A549 treated with AZD2906 at 1 μM for 4 hours (cell line): ENCODE measurements around the gene SLC25A19. TPM values are rescaled to one million over a fixed set of nuclear protein-coding genes. Genes with fewer than 3 reads are reported as not detected.

Experiments
- total RNA-seq: library from RNA; stranded (reverse); fragments of 200-300 nt; extraction: Qiagen RNA extraction; gene quantifications from 5 replicates; pipeline ENCODE4 v1.2.3, GENCODE V29; 2022

The SLC25A19 gene
- 15.5 to 19.3 TPM (median 17.8 TPM) in 5 replicates for total RNA-seq

DNA sequence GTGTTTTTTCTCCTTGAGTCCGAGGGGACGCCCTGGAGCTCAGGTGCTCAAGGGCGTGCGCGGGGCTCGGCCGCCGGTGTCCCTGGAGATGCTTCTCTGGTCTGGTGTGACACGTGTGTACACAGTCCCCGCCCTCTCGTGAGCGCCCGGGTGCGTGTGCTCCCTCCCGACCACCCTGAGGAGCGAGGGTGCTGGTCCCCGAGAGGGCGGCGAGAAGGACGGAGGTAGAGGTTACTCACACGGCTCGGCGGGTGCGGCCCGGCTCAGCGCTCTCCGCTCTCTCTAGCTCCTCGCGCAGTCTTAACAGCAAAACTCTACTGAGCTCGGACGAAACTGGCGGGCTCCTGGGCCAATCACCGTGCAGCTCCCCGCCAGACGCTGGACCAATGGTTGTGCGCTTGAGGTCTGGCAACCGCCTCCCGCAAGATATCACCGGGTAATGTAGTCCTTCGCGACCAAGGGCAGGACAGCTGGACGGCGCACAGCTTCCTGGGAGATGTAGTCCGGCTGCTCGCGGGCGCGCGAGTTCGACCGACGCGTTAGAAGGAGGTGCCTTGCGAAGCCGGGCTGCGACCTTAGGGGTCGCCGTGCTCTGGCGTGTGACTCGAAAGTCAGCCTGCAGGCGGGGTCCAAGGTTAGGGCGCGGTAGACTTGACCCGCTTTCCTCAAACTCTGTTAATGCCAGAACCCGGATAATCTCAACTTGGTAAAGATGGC is at the start of gene SLC25A19:
Gene SLC25A19 (minus strand): TSS at position 319 of the 717 bp plus-strand sequence. CDS start 2,669 bp downstream, outside the sequence.

DNA sequence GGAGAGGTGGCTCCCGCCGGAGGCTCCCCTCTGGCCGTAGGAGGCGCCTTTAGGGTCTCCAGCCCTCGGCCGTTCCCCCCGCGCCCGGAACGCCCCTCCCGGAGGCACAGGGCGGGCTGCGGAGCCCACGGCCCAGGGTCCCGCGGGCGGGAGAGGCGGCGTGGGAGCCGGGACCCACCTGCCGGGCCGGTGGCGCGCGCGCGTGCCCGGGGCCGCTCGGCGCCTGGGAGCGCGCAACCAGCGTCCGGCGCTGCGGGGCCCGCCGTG is 18.3 kb downstream of the SLC25A19 start, which contains the start of gene MIF4GD:
Gene MIF4GD (minus strand): TSS at position 266 of the 267 bp plus-strand sequence. CDS start 1,036 bp downstream, outside the sequence.

DNA sequence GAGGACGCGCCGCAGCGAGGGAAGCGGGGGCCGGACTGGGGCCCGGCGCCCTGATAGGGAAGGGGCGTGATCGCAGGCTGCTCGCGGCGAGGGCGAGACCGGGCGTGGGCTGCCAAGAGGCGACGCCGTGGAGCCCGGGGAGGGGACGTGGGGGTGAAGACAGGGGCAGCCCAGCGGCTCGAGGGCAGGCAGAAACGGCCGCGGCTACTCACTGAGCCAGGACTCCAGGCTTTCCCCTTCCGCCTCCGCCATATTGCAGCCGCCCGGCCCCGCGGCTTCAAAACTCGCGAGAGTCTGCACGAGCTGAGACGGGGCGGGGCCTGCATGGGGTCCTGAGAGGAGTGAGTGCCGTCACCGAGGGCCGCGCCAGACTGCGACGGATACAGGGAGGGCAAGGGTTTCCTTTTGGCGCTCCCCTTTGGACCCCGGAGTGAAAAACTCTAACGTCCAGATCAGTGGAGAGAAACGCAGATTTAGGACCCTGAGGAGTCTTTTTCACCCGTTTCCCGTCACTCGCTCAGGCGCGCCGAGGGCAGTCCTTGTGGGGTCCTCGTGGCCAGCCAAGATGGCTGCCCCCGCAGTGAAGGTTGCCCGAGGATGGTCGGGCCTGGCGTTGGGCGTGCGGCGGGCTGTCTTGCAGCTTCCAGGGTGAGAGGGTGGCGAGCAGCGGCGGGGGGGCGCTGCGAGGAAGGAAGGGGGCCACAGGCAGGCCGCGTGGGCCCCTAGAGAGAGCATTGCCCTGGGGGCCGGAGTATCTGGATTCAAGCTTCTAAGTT is 27.7 kb downstream of the SLC25A19 start, which contains the start of the genes GGA3 and MRPS7:
Gene GGA3 (minus strand): TSS at position 271 of the 776 bp plus-strand sequence. CDS start 19 bp downstream, at position 252.
Gene MRPS7 (plus strand): TSS at position 544 of the 776 bp plus-strand sequence. CDS start 22 bp downstream, at position 566.

Other genes with a start within 250 kb of the SLC25A19 start
- gene ATP5PD, start 242.5 kb downstream of the SLC25A19 start, total RNA-seq: 481 to 554 TPM (median 491 TPM) in 5 replicates
- 30.4 to 32.3 TPM (median 30.9 TPM) in 5 replicates for gene KCTD2, start 242.2 kb downstream of the SLC25A19 start, total RNA-seq
- gene SLC16A5, start 201.5 kb downstream of the SLC25A19 start, total RNA-seq: 23.0 to 32.9 TPM (median 30.2 TPM) in 5 replicates
- gene ARMC7, start 179.5 kb downstream of the SLC25A19 start, total RNA-seq: 16.2 to 20.4 TPM (median 17.2 TPM) in 5 replicates
- gene NT5C, start 157.7 kb downstream of the SLC25A19 start, total RNA-seq: 80.5 to 130 TPM (median 129 TPM) in 5 replicates
- 717 to 784 TPM (median 726 TPM) in 5 replicates for gene JPT1, start 134.9 kb downstream of the SLC25A19 start, total RNA-seq
- gene SUMO2, start 106.5 kb downstream of the SLC25A19 start, total RNA-seq: 311 to 373 TPM (median 352 TPM) in 5 replicates
- gene NUP85, start 83.8 kb downstream of the SLC25A19 start, total RNA-seq: 90.5 to 105 TPM (median 96.6 TPM) in 5 replicates
- gene GGA3, start 27.8 kb downstream of the SLC25A19 start, total RNA-seq: 24.1 to 29.9 TPM (median 26.3 TPM) in 5 replicates
- 155 to 180 TPM (median 169 TPM) in 5 replicates for gene MRPS7, start 27.6 kb downstream of the SLC25A19 start, total RNA-seq
- 35.3 to 40.6 TPM (median 38.8 TPM) in 5 replicates for gene MIF4GD, start 18.2 kb downstream of the SLC25A19 start, total RNA-seq
- gene GRB2, start 116.2 kb upstream of the SLC25A19 start, total RNA-seq: 88.0 to 94.9 TPM (median 92.0 TPM) in 5 replicates
- gene TMEM94, start 167.2 kb upstream of the SLC25A19 start, total RNA-seq: 41.6 to 50.3 TPM (median 45.7 TPM) in 5 replicates
- 8.1 to 13.8 TPM (median 10.4 TPM) in 5 replicates for gene CASKIN2, start 226.1 kb upstream of the SLC25A19 start, total RNA-seq
- gene TSEN54, start 227.1 kb upstream of the SLC25A19 start, total RNA-seq: 25.9 to 44.4 TPM (median 42.7 TPM) in 5 replicates
- 19.3 to 34.5 TPM (median 33.6 TPM) in 5 replicates for gene LLGL2, start 236.3 kb upstream of the SLC25A19 start, total RNA-seq